ENCODE data around the gene CCDC106. TPM values are rescaled to one million over a fixed set of nuclear protein-coding genes. Genes with fewer than 3 reads are reported as not detected.

CCDC106 gene
- total RNA-seq, 1 experiment from 2014 or later = 21.1 TPM

GRCh38 chr19:55622242-55622969, 25.6 kb upstream of the CCDC106 start (continued):
- TF ChIP-seq, protein P1, sequence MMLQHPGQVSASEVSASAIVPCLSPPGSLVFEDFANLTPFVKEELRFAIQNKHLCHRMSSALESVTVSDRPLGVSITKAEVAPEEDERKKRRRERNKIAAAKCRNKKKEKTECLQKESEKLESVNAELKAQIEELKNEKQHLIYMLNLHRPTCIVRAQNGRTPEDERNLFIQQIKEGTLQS (CRISPR knock-in tag; conservative IDR thresholded peaks at IDR 0.05) = no peak
- TF ChIP-seq ZNF532 (CRISPR knock-in tag; IDR thresholded peaks at IDR 0.05; ENCODE audit: borderline replicate concordance) (no peak), HMGA2 (CRISPR knock-in tag; IDR thresholded peaks at IDR 0.05) (no peak), CBFB (CRISPR knock-in tag; IDR thresholded peaks at IDR 0.05; ENCODE audit: low read depth) (no peak)

DNA sequence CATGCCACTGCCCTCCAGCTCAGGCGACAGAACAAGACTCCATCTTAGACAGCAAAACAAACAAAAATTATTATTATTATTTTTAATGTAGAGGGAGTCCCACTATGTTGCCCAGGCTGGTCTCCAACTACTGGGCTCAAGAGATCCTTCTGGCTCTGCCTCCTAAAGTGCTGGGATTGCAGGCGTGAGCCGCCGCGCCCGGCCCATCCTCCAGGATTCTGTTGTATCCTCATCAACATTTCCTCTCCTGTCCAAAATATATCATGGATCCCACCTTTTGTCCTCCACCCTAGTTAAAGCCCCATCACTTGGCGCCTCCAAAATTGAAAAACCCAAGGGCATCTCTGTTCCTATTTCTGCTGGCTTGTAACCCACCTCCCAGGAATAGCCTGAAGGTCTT, 24.9 kb upstream of the CCDC106 start:
- ChIA-PET CTCF (interaction anchor here (0.8 to 2.7 kb wide), 3 partner anchors 9 to 31 kb away, joined by 4 to 34 read pairs (median 14); partner anchors contain the start of gene ZNF865), POLR2A (interaction anchor here (2.6 kb wide), 1 partner anchor 17 kb away, joined by 10 read pairs; no protein-coding TSS in a partner anchor)
- no peak overlapping the region for H3K27ac Mint-ChIP-seq
- no peak for ATAC-seq
- peaks cover 14% of the 10 kb centered on the region for H3K27me3 Mint-ChIP-seq (ENCODE audit: low read depth)
- DNase-seq (ENCODE audit: low spot score) = no peak
- H3K4me3 Mint-ChIP-seq = no peak overlapping the region; the same call in 1 of the 2 replicates
- H3K36me3 Mint-ChIP-seq = peaks cover 11% of the 10 kb centered on the region
- peaks cover 15% of the 10 kb centered on the region for H3K4me1 Mint-ChIP-seq
- H3K9me3 Mint-ChIP-seq = 0 out of 2 replicates have a peak, but pooled peaks cover 3% of the 10 kb centered on the region
- TF ChIP-seq, protein P2, sequence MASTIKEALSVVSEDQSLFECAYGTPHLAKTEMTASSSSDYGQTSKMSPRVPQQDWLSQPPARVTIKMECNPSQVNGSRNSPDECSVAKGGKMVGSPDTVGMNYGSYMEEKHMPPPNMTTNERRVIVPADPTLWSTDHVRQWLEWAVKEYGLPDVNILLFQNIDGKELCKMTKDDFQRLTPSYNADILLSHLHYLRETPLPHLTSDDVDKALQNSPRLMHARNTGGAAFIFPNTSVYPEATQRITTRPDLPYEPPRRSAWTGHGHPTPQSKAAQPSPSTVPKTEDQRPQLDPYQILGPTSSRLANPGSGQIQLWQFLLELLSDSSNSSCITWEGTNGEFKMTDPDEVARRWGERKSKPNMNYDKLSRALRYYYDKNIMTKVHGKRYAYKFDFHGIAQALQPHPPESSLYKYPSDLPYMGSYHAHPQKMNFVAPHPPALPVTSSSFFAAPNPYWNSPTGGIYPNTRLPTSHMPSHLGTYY (CRISPR knock-in tag; IDR thresholded peaks at IDR 0.05) = no peak
- TF ChIP-seq OVOL2 (CRISPR knock-in tag; IDR thresholded peaks at IDR 0.05; ENCODE audit: borderline replicate concordance) (no peak), ZNF671 (CRISPR knock-in tag; IDR thresholded peaks at IDR 0.05) (no peak), CREB1 (CRISPR knock-in tag; IDR thresholded peaks at IDR 0.05) (no peak), ZNF263 (CRISPR knock-in tag; IDR thresholded peaks at IDR 0.05; ENCODE audit: low read depth) (no peak), CDX4 (CRISPR knock-in tag; IDR thresholded peaks at IDR 0.05; ENCODE audit: borderline replicate concordance) (no peak), FOXJ3 (CRISPR knock-in tag; IDR thresholded peaks at IDR 0.05; ENCODE audit: borderline replicate concordance) (no peak), ZNF416 (CRISPR knock-in tag; IDR thresholded peaks at IDR 0.05) (no peak), CREM (CRISPR knock-in tag; IDR thresholded peaks at IDR 0.05) (no peak), ZNF512 (CRISPR knock-in tag; IDR thresholded peaks at IDR 0.05; ENCODE audit: borderline replicate concordance) (no peak)
- TF ChIP-seq, protein P3, sequence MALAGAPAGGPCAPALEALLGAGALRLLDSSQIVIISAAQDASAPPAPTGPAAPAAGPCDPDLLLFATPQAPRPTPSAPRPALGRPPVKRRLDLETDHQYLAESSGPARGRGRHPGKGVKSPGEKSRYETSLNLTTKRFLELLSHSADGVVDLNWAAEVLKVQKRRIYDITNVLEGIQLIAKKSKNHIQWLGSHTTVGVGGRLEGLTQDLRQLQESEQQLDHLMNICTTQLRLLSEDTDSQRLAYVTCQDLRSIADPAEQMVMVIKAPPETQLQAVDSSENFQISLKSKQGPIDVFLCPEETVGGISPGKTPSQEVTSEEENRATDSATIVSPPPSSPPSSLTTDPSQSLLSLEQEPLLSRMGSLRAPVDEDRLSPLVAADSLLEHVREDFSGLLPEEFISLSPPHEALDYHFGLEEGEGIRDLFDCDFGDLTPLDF (CRISPR knock-in tag; IDR thresholded peaks at IDR 0.05) = no peak
- TF ChIP-seq, protein P1 (CRISPR knock-in tag; conservative IDR thresholded peaks at IDR 0.05) = no peak
- TF ChIP-seq, protein P4, sequence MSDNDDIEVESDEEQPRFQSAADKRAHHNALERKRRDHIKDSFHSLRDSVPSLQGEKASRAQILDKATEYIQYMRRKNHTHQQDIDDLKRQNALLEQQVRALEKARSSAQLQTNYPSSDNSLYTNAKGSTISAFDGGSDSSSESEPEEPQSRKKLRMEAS (CRISPR knock-in tag; IDR thresholded peaks at IDR 0.05) = no peak
- TF ChIP-seq, protein P5, sequence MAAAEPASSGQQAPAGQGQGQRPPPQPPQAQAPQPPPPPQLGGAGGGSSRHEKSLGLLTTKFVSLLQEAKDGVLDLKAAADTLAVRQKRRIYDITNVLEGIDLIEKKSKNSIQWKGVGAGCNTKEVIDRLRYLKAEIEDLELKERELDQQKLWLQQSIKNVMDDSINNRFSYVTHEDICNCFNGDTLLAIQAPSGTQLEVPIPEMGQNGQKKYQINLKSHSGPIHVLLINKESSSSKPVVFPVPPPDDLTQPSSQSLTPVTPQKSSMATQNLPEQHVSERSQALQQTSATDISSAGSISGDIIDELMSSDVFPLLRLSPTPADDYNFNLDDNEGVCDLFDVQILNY (CRISPR knock-in tag; IDR thresholded peaks at IDR 0.05) = no peak
- TF ChIP-seq, protein P6, sequence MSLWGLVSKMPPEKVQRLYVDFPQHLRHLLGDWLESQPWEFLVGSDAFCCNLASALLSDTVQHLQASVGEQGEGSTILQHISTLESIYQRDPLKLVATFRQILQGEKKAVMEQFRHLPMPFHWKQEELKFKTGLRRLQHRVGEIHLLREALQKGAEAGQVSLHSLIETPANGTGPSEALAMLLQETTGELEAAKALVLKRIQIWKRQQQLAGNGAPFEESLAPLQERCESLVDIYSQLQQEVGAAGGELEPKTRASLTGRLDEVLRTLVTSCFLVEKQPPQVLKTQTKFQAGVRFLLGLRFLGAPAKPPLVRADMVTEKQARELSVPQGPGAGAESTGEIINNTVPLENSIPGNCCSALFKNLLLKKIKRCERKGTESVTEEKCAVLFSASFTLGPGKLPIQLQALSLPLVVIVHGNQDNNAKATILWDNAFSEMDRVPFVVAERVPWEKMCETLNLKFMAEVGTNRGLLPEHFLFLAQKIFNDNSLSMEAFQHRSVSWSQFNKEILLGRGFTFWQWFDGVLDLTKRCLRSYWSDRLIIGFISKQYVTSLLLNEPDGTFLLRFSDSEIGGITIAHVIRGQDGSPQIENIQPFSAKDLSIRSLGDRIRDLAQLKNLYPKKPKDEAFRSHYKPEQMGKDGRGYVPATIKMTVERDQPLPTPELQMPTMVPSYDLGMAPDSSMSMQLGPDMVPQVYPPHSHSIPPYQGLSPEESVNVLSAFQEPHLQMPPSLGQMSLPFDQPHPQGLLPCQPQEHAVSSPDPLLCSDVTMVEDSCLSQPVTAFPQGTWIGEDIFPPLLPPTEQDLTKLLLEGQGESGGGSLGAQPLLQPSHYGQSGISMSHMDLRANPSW (CRISPR knock-in tag; conservative IDR thresholded peaks at IDR 0.05; ENCODE audit: low read depth) = no peak

All from WTC11 (cell line).